Caco-2 (cell line): ENCODE data around the gene LECT2. TPM values are rescaled to one million over a fixed set of nuclear protein-coding genes. Genes with fewer than 3 reads are reported as not detected.

Experiments
- BruUV-seq: library from RNA; stranded (reverse); fragments of 400-500 nt; replicated peaks from 2 replicates; lab custom pipeline; 2021; lab: Mats Ljungman, UMichigan
- CTCF ChIA-PET: fragments of 300-600 bp; sonication (Branson Sonifier 250); formaldehyde crosslinking; loops from one replicate; lab custom pipeline; 2022; ENCODE audit warnings: antibody characterized with exemption; lab: Charles Lee
- POLR2A ChIA-PET: fragments of 300-600 bp; sonication (Branson Sonifier 250); formaldehyde crosslinking; loops from one replicate; lab custom pipeline; 2022; ENCODE audit warnings: antibody characterized with exemption; lab: Charles Lee
- DNase-seq, 2 experiments: peaks; one replicate each; pipeline versions ENCODE4 v3.0.0 to v3.0.0-alpha.2; 2020 to 2022
- H3K27me3 ChIP-seq: replicated peaks from 2 replicates; pipeline ENCODE4 v1.6.0; 2011; ENCODE audit warnings: low read length; ENCODE audit not compliant: control insufficient read depth, insufficient read depth
- H3K36me3 ChIP-seq: 2 replicates; pipeline ENCODE4 v1.5.1; 2011; ENCODE audit warnings: low read length; ENCODE audit not compliant: control insufficient read depth, insufficient read depth
- H3K4me1 ChIP-seq: fragments of 250-450 bp; sonication (Bioruptor Pico); 2 replicates; pipeline ENCODE4 v1.5.1; 2020; ENCODE audit warnings: mild to moderate bottlenecking
- H3K4me3 ChIP-seq: 2 replicates; pipeline ENCODE4 v1.5.1; 2011; ENCODE audit warnings: low read depth, mild to moderate bottlenecking, control low read depth, low read length
- H3K9me3 ChIP-seq: fragments of 250-450 bp; sonication (Bioruptor Pico); 2 replicates; pipeline ENCODE4 v1.5.1; 2020; ENCODE audit warnings: mild to moderate bottlenecking, moderate library complexity
- H3K27ac Mint-ChIP-seq: one replicate; pipeline ENCODE4 v1.8.0; 2022; ENCODE audit warnings: mixed read lengths; ENCODE audit not compliant: unreplicated experiment
- H3K27me3 Mint-ChIP-seq: one replicate; pipeline ENCODE4 v1.8.0; 2022; ENCODE audit warnings: mixed read lengths; ENCODE audit not compliant: insufficient read depth, unreplicated experiment
- H3K36me3 Mint-ChIP-seq: one replicate; pipeline ENCODE4 v1.8.0; 2022; ENCODE audit warnings: mild to moderate bottlenecking, mixed read lengths; ENCODE audit not compliant: insufficient read depth, unreplicated experiment
- H3K4me1 Mint-ChIP-seq: one replicate; pipeline ENCODE4 v1.8.0; 2022; ENCODE audit warnings: low read depth, mixed read lengths; ENCODE audit not compliant: unreplicated experiment
- H3K4me3 Mint-ChIP-seq: one replicate; pipeline ENCODE4 v1.8.0; 2022; ENCODE audit warnings: mild to moderate bottlenecking, moderate library complexity, mixed read lengths; ENCODE audit not compliant: unreplicated experiment
- H3K9me3 Mint-ChIP-seq: one replicate; pipeline ENCODE4 v1.8.0; 2022; ENCODE audit warnings: mixed read lengths; ENCODE audit not compliant: unreplicated experiment
- CTCF ChIP-seq, 2 experiments: fragments of 200-600 bp in 1 of 2; IDR thresholded peaks; 1 replicate in 1 of 2; 2 replicates in 1 of 2; pipeline versions ENCODE4 v1.5.1 to v1.8.0; 2011 to 2022; ENCODE audit warnings: antibody characterized with exemption in 1 of 2, control low read depth in 1 of 2, inconsistent platforms in 1 of 2, low read depth in 1 of 2, low read length in 1 of 2, mild to moderate bottlenecking in 1 of 2, moderate library complexity in 1 of 2; ENCODE audit not compliant: insufficient read depth in 1 of 2, severe bottlenecking in 1 of 2, unreplicated experiment in 1 of 2
- intact Hi-C: fragments of 100-400 bp; cut with micrococcal nuclease; formaldehyde crosslinking; loops from one replicate; pipeline ENCODE4 v1.10.0; 2022; ENCODE audit not compliant: unreplicated experiment
- total RNA-seq: library from RNA; stranded (reverse); gene quantifications from 2 replicates; pipeline ENCODE4 v1.2.3, GENCODE V29; 2022

The LECT2 gene
- total RNA-seq, 1 experiment from 2014 or later, result 0.70 TPM

- DNase-seq, result no peak
- ChIA-PET POLR2A (no interaction called here), CTCF (no interaction called here)
- Histone ChIP-seq H3K27me3 (no peaks in the 10 kb centered on the region), H3K36me3 (no peaks in the 10 kb centered on the region), H3K4me1 (no peaks in the 10 kb centered on the region), H3K4me3 (no peak overlapping the region), H3K9me3 (no peaks in the 10 kb centered on the region)
- Mint-ChIP-seq H3K27me3 (no peaks in the 10 kb centered on the region), H3K4me3 (no peak overlapping the region), H3K4me1 (no peaks in the 10 kb centered on the region), H3K27ac (no peak overlapping the region), H3K9me3 (no peaks in the 10 kb centered on the region), H3K36me3 (no peaks in the 10 kb centered on the region)
- intact Hi-C loops, result no loop called here
- no peak for TF ChIP-seq CTCF (IDR thresholded peaks at IDR 0.05; ENCODE audit: insufficient read depth in 1 of 2, low read depth in 1 of 2, low read length in 1 of 2, severe bottlenecking in 1 of 2, unreplicated experiment in 1 of 2)
- BruUV-seq, result no TSS peak
These were observed 46.1 kb upstream of the LECT2 start for GRCh38 chr5:136000932-136001331.

- CTCF ChIA-PET, result no interaction called here
These were observed 45.4 kb upstream of the LECT2 start for GRCh38 chr5:136000147-136000546.

GRCh38 chr5:135999406-136000139 is 44.8 kb upstream of the LECT2 start:
- Mint-ChIP-seq H3K27ac (no peak overlapping the region), H3K4me1 (no peaks in the 10 kb centered on the region), H3K36me3 (no peaks in the 10 kb centered on the region), H3K9me3 (no peaks in the 10 kb centered on the region), H3K27me3 (no peaks in the 10 kb centered on the region), H3K4me3 (no peak overlapping the region)
- ChIA-PET CTCF (interaction anchor here (0.6 kb wide), 1 partner anchor 169 kb away, joined by 5 read pairs; no protein-coding TSS in a partner anchor), POLR2A (no interaction called here)
- no peaks in the 10 kb centered on the region for H3K27me3 ChIP-seq
- H3K4me3 ChIP-seq, result no peak overlapping the region
- no TSS peak for BruUV-seq
- intact Hi-C loops, result no loop called here
- no peak for TF ChIP-seq CTCF (IDR thresholded peaks at IDR 0.05; ENCODE audit: insufficient read depth in 1 of 2, low read depth in 1 of 2, low read length in 1 of 2, severe bottlenecking in 1 of 2, unreplicated experiment in 1 of 2)
- H3K9me3 ChIP-seq, result no peaks in the 10 kb centered on the region
- DNase-seq, result no peak
- H3K4me1 ChIP-seq, result no peaks in the 10 kb centered on the region
- no peaks in the 10 kb centered on the region for H3K36me3 ChIP-seq

More at GRCh38 chr5:136000147-136000546, 45.4 kb upstream of the LECT2 start:
- Mint-ChIP-seq H3K9me3 (no peaks in the 10 kb centered on the region), H3K27ac (no peak overlapping the region), H3K27me3 (no peaks in the 10 kb centered on the region), H3K36me3 (no peaks in the 10 kb centered on the region), H3K4me3 (no peak overlapping the region), H3K4me1 (no peaks in the 10 kb centered on the region)
- Histone ChIP-seq H3K36me3 (no peaks in the 10 kb centered on the region), H3K27me3 (no peaks in the 10 kb centered on the region), H3K9me3 (no peaks in the 10 kb centered on the region), H3K4me3 (no peak overlapping the region), H3K4me1 (no peaks in the 10 kb centered on the region)
- TF ChIP-seq CTCF (IDR thresholded peaks at IDR 0.05; ENCODE audit: insufficient read depth in 1 of 2, low read depth in 1 of 2, low read length in 1 of 2, severe bottlenecking in 1 of 2, unreplicated experiment in 1 of 2), result no peak
- POLR2A ChIA-PET, result no interaction called here
- DNase-seq, result no peak
- BruUV-seq, result no TSS peak
- intact Hi-C loops, result no loop called here
